IPS-18a (cell line): ENCODE results near the gene CASD1.

ENCODE experiments used
- H3K27ac ChIP-seq: one replicate; pipeline ENCODE4 v1.5.1; 2013; ENCODE audit warnings: low read length
- H3K27me3 ChIP-seq: one replicate; pipeline ENCODE4 v1.6.1; 2013; ENCODE audit warnings: mild to moderate bottlenecking, low read length; ENCODE audit not compliant: control insufficient read depth, insufficient read depth
- H3K36me3 ChIP-seq: one replicate; pipeline ENCODE4 v1.6.1; 2013; ENCODE audit warnings: low read depth, low read length; ENCODE audit not compliant: control insufficient read depth
- H3K4me1 ChIP-seq: one replicate; pipeline ENCODE4 v1.6.1; 2013; ENCODE audit warnings: low read depth, low read length; ENCODE audit not compliant: control insufficient read depth
- H3K4me3 ChIP-seq: one replicate; pipeline ENCODE4 v1.5.1; 2013; ENCODE audit warnings: low read length
- H3K9ac ChIP-seq: one replicate; pipeline ENCODE4 v1.6.1; 2013; ENCODE audit warnings: mild to moderate bottlenecking, low read length, moderate library complexity
- H3K9me3 ChIP-seq: one replicate; pipeline ENCODE4 v1.6.1; 2013; ENCODE audit warnings: low read depth, low read length; ENCODE audit not compliant: control insufficient read depth

CASD1 gene

DNA sequence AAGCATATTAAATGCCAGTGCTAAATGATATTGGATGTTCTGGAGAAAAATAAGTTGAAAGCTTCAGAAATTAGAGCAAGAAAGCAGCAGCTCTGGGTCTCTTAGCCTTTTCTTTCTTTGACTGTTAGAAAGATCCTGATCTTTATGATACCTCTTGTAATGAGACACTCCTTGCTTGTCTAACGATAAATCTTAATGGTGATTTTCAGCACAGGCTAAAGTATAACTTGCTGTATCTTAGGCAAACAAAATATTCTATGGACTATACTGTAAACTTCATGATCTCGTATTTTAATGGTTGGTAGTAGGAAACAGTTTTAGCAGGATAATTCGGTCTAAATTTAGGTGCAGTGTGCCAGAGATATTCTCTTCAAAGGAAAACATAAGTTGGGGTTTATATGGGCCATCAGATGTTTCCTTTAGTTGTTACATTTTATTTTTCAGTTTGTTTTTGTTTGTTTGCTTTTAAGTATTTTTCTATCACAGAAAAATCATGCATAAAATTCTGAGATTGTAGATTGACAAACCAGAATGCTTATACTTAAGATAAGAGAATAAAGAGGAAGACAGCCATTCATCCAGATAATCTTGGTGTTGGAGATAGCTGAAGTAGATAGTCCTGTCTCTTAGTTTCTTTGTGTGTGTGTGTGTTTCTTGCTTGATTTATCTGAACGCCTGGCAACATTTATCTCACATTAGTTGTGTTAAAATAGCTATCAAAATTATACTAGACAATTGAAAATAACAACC lies 4.7 kb downstream of the CASD1 start:
- no peaks in the 10 kb centered on the region for H3K36me3 ChIP-seq
- no peak overlapping the region for H3K4me3 ChIP-seq
- peaks cover 41% of the 10 kb centered on the region for H3K4me1 ChIP-seq
- H3K27ac ChIP-seq = no peak overlapping the region
- no peaks in the 10 kb centered on the region for H3K9me3 ChIP-seq
- H3K27me3 ChIP-seq = no peaks in the 10 kb centered on the region
- no peak overlapping the region for H3K9ac ChIP-seq

DNA sequence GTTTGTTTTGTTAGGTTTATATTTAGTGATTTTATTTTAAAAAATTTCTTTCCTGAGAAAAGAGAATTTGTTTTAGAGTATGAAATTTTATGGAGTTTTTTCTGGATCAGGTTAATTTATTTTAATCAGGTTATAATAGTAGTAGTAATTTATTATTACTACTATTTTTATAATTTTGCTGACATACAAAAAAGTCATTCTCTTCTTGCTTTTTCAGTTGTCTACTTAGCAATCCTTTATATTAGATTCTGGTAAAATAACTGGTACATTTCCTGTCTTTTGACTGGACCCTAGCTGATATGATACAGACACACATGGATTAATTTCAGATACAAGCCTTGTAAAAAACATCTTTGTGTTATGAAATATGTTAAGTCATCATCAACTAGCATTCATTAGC lies 5.3 kb downstream of the CASD1 start:
- no peak overlapping the region for H3K9ac ChIP-seq
- no peak overlapping the region for H3K4me3 ChIP-seq
- H3K36me3 ChIP-seq = no peaks in the 10 kb centered on the region
- no peaks in the 10 kb centered on the region for H3K27me3 ChIP-seq
- peak overlapping the region; percentile 64 for H3K27ac ChIP-seq
- peaks cover 41% of the 10 kb centered on the region for H3K4me1 ChIP-seq
- no peaks in the 10 kb centered on the region for H3K9me3 ChIP-seq

DNA sequence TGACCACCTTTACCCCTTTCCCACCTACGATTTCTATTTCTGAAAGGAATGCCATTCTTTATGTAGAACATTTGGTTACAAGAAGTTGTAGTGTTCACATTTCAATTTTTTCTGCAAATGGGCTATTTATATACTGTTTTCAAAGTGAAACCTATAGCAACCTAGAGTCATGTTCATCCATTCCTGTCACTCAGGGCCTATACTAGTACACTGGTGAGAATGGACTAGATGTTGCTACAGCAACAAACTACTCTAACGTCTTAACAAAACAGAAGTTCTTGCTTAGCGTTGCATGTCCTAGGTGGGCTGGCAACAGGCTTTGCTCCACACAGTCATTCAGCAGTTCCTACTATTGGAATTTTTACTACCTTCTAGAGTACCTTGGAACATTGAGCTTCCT lies 16.3 kb downstream of the CASD1 start:
- Histone ChIP-seq H3K9me3 (no peaks in the 10 kb centered on the region), H3K9ac (no peak overlapping the region), H3K27ac (no peak overlapping the region), H3K4me3 (no peak overlapping the region), H3K27me3 (no peaks in the 10 kb centered on the region), H3K4me1 (no peaks in the 10 kb centered on the region), H3K36me3 (peaks cover 33% of the 10 kb centered on the region)

DNA sequence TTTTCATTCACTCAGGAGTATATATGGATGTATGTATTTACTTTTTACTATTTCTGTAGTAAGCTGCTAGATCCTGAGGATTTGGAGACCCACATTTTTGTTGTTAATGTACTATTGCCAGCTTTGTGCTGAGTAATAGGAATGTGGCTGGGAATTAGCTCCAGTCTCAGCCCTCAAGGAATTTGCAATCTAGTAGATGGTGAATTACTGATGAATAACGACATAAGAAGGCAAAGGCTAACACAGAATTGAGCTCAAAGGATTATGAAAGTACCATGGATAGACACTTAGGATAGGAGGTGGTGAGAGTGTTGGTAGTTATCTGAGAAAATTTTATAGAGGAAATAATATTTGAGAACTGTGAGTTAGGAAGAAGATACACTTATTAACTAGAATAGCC lies 19.9 kb downstream of the CASD1 start:
- H3K9me3 ChIP-seq = no peaks in the 10 kb centered on the region
- H3K27ac ChIP-seq = no peak overlapping the region
- no peaks in the 10 kb centered on the region for H3K27me3 ChIP-seq
- no peak overlapping the region for H3K9ac ChIP-seq
- no peaks in the 10 kb centered on the region for H3K4me1 ChIP-seq
- peaks cover 38% of the 10 kb centered on the region for H3K36me3 ChIP-seq
- no peak overlapping the region for H3K4me3 ChIP-seq

DNA sequence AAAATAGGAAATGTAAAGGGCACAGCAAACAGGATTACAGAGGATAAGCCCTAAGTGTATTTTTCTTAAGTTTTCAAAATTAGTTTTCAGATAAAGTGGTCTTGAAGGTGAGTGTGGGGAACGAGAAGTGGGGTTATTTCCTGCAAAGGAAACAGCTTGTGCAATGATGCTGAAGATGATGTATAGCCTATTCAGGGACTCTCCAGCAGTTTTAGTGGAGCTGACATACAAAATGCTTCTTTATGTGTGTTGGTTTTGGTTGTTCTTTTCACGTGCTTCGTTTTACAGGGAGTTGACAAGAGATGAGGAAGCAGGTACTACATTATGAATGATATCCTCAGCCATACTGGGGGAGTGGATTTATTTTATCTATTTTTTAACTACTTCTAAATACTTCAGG lies 20.5 kb downstream of the CASD1 start:
- Histone ChIP-seq H3K27ac (no peak overlapping the region), H3K9ac (no peak overlapping the region), H3K4me3 (no peak overlapping the region), H3K9me3 (no peaks in the 10 kb centered on the region), H3K27me3 (no peaks in the 10 kb centered on the region), H3K36me3 (peaks cover 44% of the 10 kb centered on the region), H3K4me1 (no peaks in the 10 kb centered on the region)

DNA sequence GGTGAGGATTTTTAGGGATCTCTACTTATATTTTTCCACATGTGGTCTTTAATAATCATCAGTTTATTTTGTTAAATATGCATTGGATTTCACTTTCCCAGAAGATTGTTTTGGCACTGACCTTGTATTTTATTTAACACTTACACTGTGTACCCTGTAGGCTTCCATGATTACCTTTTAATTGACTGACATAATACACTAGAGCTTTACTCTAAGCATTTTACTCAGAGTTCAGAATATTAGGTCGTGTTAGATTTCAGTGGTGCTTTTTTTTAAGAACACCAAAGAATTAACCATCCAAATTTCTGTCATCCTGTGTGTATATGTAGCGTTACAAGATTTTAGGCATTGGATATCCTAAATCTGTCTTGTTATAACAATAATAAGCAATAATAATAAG lies 23.1 kb downstream of the CASD1 start:
- no peaks in the 10 kb centered on the region for H3K27me3 ChIP-seq
- no peak overlapping the region for H3K9ac ChIP-seq
- H3K4me1 ChIP-seq = no peaks in the 10 kb centered on the region
- H3K9me3 ChIP-seq = no peaks in the 10 kb centered on the region
- no peak overlapping the region for H3K27ac ChIP-seq
- no peak overlapping the region for H3K4me3 ChIP-seq
- peaks cover 54% of the 10 kb centered on the region for H3K36me3 ChIP-seq

DNA sequence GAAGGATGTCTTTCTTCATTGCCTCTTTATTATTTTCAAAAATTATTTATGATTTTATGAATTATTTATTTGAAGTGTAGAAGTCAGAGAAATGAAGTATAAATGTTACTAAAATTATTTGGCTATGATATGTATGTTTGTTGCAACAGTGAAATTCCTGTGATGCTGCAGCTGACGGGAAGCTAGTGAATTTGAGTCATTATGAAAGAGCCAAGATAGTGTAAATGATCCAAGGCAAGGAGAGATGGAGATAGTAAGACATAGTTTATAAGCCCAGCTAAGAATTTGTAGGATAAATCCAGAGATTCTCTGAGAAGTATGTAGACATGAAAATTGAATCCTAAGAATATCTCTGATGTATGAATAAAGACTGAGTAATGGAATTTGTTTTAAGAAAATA lies 30.8 kb downstream of the CASD1 start:
- Histone ChIP-seq H3K27me3 (no peaks in the 10 kb centered on the region), H3K9me3 (no peaks in the 10 kb centered on the region), H3K36me3 (peaks cover 29% of the 10 kb centered on the region), H3K27ac (no peak overlapping the region), H3K9ac (no peak overlapping the region), H3K4me3 (no peak overlapping the region), H3K4me1 (no peaks in the 10 kb centered on the region)

DNA sequence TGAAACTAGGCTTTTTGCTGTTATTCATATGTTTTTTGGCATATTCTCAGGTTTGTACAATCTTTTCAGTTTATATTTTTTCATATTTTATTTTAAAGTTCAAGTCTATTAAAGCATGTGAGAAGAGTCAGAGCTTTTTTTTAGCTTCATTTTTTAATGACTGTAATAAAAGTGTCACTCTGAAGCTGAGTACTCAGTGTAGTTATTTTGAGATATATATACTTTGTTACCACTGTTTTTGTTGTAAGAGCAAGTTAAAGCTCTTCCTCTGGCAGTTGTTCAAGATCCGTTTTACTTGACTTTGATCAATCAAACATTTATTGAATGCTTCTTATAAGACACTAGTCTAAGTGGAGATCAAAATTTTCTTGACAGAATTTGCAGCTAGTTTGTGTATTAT lies 37.5 kb downstream of the CASD1 start:
- Histone ChIP-seq H3K27ac (no peak overlapping the region), H3K4me3 (no peak overlapping the region), H3K9ac (no peak overlapping the region), H3K36me3 (peaks cover 6% of the 10 kb centered on the region), H3K27me3 (no peaks in the 10 kb centered on the region), H3K9me3 (no peaks in the 10 kb centered on the region), H3K4me1 (no peaks in the 10 kb centered on the region)

DNA sequence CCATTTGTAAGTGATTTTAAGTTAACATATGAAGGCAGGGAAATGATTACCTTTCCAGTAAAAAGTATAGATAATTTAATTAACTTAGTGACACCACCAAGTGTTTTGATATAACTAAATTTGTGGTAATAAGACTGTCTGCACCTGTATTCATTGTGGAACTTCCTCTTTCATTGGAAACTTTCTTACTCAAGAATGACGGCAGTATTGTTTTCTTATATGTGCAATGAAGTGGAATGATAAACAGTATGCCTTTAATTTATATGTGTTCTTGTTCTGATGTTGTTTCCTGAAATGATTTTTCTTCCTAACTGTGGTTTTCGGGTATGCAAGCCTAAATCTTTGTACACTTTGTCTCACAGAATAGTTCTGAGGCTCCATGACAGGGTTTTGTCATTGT lies 46.4 kb downstream of the CASD1 start:
- Histone ChIP-seq H3K4me3 (no peak overlapping the region), H3K9ac (no peak overlapping the region), H3K9me3 (no peaks in the 10 kb centered on the region), H3K4me1 (no peaks in the 10 kb centered on the region), H3K27me3 (no peaks in the 10 kb centered on the region), H3K27ac (no peak overlapping the region), H3K36me3 (peaks cover 14% of the 10 kb centered on the region)

DNA sequence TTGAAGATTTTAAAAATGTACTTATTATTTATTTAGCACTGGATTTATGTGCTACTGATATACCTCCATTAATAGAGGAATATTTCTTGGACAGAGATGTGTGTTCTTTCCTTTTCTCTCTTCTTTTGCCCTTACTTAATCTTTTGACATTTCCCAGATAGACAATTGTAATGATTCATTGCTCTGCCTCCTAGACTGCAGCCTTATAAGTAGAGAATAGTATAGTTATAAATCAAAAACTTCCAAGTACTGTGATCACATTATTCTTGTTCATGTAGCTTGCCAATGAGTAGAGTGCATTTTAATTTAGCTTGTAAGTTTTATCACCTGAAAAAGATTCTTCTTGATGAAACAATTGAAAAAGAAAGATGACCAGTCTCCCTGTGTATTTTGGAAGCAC lies 47.6 kb downstream of the CASD1 start:
- no peaks in the 10 kb centered on the region for H3K27me3 ChIP-seq

DNA sequence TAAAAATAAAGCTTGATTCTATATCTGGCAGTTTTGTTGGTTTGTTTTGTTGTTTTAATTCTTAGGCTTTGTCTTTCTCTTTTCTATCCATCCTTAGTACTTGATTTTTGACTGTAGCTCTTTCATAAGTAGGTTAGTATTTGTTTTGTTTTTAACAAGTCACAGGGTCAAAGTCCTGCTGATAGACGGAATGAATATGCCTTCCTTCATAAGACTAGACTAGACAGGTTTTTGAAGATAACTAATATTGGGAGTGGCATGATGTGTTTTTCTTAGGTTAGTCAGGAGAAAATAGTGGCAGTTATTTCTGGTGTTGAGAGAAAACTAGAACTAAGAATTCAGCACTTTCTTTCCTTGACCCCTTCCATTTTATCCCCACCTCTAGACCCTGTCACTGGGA lies 50.4 kb downstream of the CASD1 start:
- H3K27ac ChIP-seq = no peak overlapping the region
- peaks cover 10% of the 10 kb centered on the region for H3K36me3 ChIP-seq
- no peaks in the 10 kb centered on the region for H3K4me1 ChIP-seq
- no peak overlapping the region for H3K4me3 ChIP-seq
- no peak overlapping the region for H3K9ac ChIP-seq
- no peaks in the 10 kb centered on the region for H3K27me3 ChIP-seq
- no peaks in the 10 kb centered on the region for H3K9me3 ChIP-seq

More for the DNA sequence above, 47.6 kb downstream of the CASD1 start:
- Histone ChIP-seq H3K27ac (no peak overlapping the region), H3K36me3 (peaks cover 14% of the 10 kb centered on the region), H3K9ac (no peak overlapping the region), H3K4me1 (no peaks in the 10 kb centered on the region), H3K9me3 (no peaks in the 10 kb centered on the region), H3K4me3 (no peak overlapping the region)

DNA sequence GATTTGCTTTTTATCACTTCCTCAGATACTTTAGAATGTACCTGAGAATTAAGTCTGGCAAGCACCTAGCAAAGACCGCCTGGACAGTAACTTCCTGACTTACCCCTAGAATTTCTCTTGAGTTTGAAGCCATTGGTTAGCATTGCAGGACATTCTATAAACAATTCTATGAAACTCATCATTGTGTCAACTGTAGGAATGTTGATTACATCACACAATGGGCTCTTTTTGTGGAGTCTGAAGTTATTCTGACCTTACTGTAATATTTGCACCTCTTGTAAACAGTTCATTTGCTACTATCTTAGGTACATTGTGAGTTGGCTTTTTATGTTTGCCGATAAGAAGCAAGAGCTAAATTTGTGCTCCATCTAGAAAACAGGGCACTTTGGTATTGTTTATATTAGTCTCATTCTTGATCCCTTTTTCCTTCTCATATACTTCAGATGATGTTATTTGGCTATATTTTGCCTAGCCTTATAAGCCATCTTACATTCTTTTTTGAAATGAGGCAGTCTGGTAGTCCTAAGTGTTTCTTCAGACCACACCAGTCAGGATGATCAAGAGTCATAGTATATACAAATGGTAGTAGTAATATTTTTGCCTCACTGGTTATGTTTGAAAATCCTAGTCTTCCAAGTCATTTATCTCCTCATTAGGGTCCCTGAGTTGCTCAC lies 52.4 kb downstream of the CASD1 start:
- Histone ChIP-seq H3K4me1 (no peaks in the 10 kb centered on the region), H3K4me3 (no peak overlapping the region), H3K9me3 (no peaks in the 10 kb centered on the region), H3K27ac (no peak overlapping the region), H3K9ac (no peak overlapping the region), H3K36me3 (no peaks in the 10 kb centered on the region), H3K27me3 (no peaks in the 10 kb centered on the region)
